Ectodermal cell (in vitro differentiated cells): ENCODE data around the gene MSI2.

Experiments used
- H3K27ac ChIP-seq: 2 replicates; pipeline ENCODE4 v1.7.0; 2013; ENCODE audit warnings: mild to moderate bottlenecking, low read depth, low read length; ENCODE audit not compliant: insufficient read depth, poor library complexity, severe bottlenecking
- H3K27me3 ChIP-seq: 2 replicates; pipeline ENCODE4 v1.7.0; 2013; ENCODE audit warnings: mild to moderate bottlenecking, low read length; ENCODE audit not compliant: insufficient read depth, control insufficient read depth, poor library complexity, severe bottlenecking
- H3K36me3 ChIP-seq: one replicate; pipeline ENCODE4 v1.7.0; 2013; ENCODE audit warnings: low read length; ENCODE audit not compliant: control insufficient read depth, insufficient read depth
- H3K4me1 ChIP-seq: one replicate; pipeline ENCODE4 v1.7.0; 2013; ENCODE audit warnings: low read length; ENCODE audit not compliant: control insufficient read depth, insufficient read depth
- H3K4me3 ChIP-seq: 2 replicates; pipeline ENCODE4 v1.7.0; 2013; ENCODE audit warnings: low read depth, low read length, control low read depth; ENCODE audit not compliant: insufficient read depth
- H3K9me3 ChIP-seq: 2 replicates; pipeline ENCODE4 v1.7.0; 2013; ENCODE audit warnings: mild to moderate bottlenecking, low read length, moderate library complexity; ENCODE audit not compliant: control insufficient read depth
- WGBS, 2 experiments: methylation state at CpG; one replicate each; pipeline ENCODE4 v1.1.7; 2013; ENCODE audit warnings: missing lambda C conversion rate in 2 of 2; 5-methylcytosine and 5-hydroxymethylcytosine counted together

MSI2 gene

DNA sequence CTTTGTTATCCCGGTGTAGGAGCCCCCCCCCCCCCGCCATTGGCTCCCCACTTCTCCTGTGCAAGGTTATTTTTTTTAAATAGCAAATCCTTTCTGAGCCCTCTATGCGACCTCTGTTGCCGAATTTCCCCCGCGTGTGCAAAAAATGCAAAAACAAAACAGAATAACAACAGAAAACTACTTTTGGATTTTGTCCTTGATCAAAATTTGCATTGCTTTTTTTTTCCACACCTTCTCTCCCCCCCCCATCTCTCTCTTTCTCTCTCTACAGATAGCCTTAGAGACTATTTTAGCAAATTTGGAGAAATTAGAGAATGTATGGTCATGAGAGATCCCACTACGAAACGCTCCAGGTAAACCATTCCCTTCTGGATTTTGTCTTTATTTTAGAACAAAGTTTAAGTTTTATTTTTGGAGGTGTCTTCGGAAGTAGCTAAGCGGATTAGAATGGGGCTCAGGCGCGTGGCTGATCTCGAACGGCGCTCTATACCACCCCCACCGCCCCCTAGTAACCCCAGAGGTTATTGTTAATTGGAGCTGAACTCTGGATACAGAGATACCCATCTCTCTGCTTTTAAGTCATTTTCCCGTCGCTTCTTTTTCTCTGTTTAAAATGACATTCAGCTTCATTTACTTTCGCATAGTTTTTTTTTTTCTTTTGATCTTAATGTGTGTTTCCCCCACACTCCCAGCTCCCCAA, 1.0 kb downstream of the MSI2 start:
- H3K36me3 ChIP-seq: peaks cover 4% of the 10 kb centered on the region
- WGBS, 2 experiments: 0% methylated on average over 17 to 19 of the region's 19 CpGs
- H3K27ac ChIP-seq: peak overlapping the region; percentile 92

DNA sequence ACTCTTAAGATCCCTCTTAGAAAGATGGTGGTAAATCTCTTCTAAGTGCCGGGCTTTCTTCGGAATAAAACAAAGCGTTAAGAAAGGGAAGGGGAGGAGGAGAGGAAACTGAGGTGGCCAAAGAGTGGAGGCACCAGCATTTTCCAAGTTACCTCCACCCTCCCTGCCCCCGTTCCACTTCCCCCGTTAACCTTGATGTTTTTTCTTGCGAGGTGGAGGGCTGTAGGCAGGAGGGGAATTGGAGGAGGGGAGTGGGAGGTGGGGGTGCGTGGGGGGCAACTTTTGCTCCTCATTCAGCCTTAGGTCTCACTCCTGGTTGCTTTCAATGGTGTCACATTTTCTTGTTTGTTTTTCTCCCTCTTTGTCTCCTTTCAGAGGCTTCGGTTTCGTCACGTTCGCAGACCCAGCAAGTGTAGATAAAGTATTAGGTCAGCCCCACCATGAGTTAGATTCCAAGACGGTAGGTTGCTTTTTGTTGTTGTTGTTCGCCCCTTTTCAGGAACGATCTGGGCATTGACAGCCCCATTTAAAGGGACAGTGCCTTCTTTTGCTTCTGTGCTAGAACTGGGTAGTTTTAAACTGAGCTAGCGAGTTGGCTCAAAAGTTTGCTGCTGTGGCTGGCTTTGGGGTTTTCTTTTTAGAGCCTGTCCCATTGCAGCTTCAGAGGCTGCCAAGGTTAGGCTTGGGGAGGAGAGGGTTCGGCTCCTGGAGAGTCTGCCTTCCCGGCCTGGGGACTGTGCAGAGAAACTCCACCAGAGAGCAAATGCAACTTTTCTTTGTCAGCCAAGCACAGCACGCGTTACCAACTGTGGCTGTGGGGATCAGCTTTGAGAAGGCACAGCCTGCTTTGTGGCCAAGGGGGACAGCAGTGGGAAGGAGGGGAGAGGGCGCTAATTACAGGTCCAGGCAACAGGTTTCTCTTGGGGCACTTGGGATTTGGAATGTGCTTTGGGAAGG, 1.9 kb downstream of the MSI2 start:
- peak overlapping the region; percentile 69 for H3K4me3 ChIP-seq
- 2% methylated on average over 18 to 20 of the region's 20 CpGs for WGBS, 2 experiments
- H3K36me3 ChIP-seq: peaks cover 9% of the 10 kb centered on the region
- H3K9me3 ChIP-seq: no peaks in the 10 kb centered on the region
- H3K4me1 ChIP-seq: peaks cover 20% of the 10 kb centered on the region
- H3K27ac ChIP-seq: peak overlapping the region; percentile 92
- peaks cover 10% of the 10 kb centered on the region for H3K27me3 ChIP-seq

More for the DNA sequence above, 1.0 kb downstream of the MSI2 start:
- H3K27me3 ChIP-seq: peaks cover 10% of the 10 kb centered on the region
- peaks cover 20% of the 10 kb centered on the region for H3K4me1 ChIP-seq
- no peaks in the 10 kb centered on the region for H3K9me3 ChIP-seq
- peak overlapping the region; percentile 69 for H3K4me3 ChIP-seq

DNA sequence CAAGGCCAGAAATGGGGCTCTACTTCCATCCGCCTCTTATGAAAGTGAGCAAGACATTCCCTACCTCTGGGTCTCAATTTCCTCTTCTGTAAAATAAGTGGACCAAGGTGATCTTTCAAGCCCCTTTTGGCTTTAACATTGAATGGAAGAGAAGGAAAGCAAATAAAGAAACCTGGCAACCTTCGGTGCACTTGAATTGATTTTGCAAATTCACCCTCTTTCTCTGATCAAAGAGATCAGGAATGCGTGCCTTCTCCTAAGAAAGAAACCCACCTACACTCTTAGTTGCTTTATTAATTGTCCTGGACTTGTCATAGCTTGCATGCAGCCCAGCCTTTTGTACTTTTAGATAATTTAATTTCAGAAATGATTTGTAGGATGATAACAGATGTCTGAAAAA, 3.0 kb downstream of the MSI2 start:
- Histone ChIP-seq H3K36me3 (peaks cover 9% of the 10 kb centered on the region), H3K27me3 (peaks cover 10% of the 10 kb centered on the region), H3K27ac (no peak overlapping the region), H3K4me3 (peak overlapping the region; percentile 69), H3K9me3 (no peaks in the 10 kb centered on the region), H3K4me1 (peaks cover 20% of the 10 kb centered on the region)
- 34 to 46% methylated on average over 2 to 3 of the region's 3 CpGs for WGBS, 2 experiments

DNA sequence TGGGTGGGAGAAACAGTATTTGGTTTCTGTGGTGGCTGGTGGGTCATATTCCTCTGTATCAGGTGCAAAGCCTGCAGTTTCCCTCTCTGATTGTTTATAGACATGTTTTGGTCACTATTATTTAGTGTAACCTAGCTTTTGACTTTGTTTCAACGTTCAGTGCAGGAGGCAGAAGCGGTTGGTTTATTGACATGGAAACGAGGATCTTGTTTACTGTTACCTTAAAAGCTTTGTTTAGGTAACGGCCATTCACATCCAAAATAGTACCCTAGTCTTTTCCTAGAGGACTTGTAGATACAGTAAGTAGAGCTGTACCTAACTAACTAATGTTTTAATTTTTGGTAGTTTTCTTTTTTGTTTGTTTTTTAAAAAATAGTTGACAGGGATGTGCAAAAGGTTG, 3.5 kb downstream of the MSI2 start:
- WGBS, 2 experiments: 8 to 16% methylated on average over 4 of the region's 4 CpGs
- Histone ChIP-seq H3K27me3 (peaks cover 10% of the 10 kb centered on the region), H3K36me3 (peaks cover 9% of the 10 kb centered on the region), H3K9me3 (no peaks in the 10 kb centered on the region), H3K27ac (no peak overlapping the region), H3K4me3 (peak overlapping the region; percentile 69), H3K4me1 (peaks cover 20% of the 10 kb centered on the region)

DNA sequence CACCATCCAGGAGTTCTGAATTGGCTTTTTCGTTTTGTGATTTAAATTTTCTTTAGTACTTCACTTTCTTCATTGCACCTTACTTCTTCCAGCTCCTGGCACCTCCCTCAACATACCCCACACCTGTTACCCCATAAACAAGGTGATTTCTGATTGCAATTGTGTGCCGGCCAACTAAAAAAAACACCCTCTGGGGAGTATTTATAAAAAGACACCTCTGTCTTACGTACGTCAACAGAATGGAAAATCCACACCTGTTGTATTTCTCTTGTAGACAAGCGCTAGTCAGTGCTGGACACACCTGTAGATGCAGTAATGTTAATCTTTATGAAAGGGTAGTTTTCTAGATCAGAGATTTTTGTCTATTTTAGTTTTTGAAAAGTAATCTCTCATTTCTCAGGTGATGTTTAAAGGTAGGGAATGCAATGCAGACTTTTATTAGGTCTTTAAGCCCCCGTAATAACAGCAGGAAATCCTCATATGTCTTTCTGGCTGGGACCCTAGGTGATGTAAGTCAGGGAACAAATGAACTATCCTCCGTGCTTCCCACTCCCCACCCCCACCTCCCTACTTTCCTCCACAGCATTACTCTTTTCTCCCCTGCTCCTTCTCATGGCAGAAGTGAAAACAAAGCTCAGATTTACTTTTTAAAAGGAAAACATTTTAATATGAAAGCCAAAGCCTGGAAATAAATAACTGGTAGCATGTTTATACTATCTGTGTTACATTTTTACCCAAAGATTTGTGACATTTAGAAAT, 4.2 kb downstream of the MSI2 start:
- Histone ChIP-seq H3K36me3 (peaks cover 12% of the 10 kb centered on the region), H3K4me3 (no peak overlapping the region), H3K27ac (no peak overlapping the region), H3K27me3 (peaks cover 3% of the 10 kb centered on the region), H3K9me3 (no peaks in the 10 kb centered on the region), H3K4me1 (peaks cover 20% of the 10 kb centered on the region)
- WGBS, 2 experiments: 69 to 72% methylated on average over 7 of the region's 7 CpGs

DNA sequence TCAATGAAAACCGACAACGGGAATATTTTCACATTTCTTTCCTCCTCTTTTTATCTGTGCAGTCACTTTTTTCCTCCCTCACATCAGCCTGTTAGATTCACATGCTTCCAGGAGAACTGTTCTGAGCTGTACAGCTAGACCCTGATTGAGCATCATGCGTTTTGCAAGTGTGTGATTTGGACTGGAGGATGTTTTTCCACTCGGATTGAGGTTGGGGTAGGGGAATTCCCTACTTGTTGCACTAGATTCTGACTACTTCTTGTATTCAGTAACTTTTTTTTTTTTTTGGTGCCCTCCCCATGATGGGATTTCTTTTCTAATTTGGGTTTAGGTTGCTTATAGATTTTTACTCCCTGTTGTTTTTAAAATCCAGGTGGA, 4.8 kb downstream of the MSI2 start:
- Histone ChIP-seq H3K4me3 (no peak overlapping the region), H3K27ac (no peak overlapping the region), H3K36me3 (peaks cover 12% of the 10 kb centered on the region), H3K27me3 (no peaks in the 10 kb centered on the region), H3K4me1 (peaks cover 20% of the 10 kb centered on the region), H3K9me3 (no peaks in the 10 kb centered on the region)
- WGBS, 2 experiments: 83 to 84% methylated on average over 4 of the region's 4 CpGs

DNA sequence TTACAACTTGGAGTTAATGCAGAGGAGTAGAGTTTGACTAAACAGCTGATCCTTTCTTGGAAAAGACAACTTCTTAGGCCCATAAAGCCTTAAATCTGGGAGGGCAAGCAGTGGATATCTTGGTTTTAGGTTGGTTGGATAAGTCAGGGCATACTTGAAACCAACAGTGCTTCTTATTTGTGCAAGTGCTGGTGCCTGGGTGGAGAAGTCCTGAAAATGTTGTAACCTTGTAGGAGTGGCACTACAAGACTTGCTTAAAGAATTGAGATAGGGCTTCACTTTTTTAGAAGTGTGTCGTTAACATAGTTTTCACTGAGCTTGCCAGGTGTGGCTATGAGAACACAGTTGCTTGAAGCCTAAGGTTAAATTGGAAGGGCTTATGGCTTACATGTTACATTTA, 6.2 kb downstream of the MSI2 start:
- Histone ChIP-seq H3K36me3 (peaks cover 23% of the 10 kb centered on the region), H3K27ac (no peak overlapping the region), H3K27me3 (no peaks in the 10 kb centered on the region), H3K4me3 (no peak overlapping the region), H3K4me1 (peaks cover 20% of the 10 kb centered on the region), H3K9me3 (no peaks in the 10 kb centered on the region)
- WGBS, 2 experiments: 94 to 98% methylated on average over 1 of the region's 1 CpG

DNA sequence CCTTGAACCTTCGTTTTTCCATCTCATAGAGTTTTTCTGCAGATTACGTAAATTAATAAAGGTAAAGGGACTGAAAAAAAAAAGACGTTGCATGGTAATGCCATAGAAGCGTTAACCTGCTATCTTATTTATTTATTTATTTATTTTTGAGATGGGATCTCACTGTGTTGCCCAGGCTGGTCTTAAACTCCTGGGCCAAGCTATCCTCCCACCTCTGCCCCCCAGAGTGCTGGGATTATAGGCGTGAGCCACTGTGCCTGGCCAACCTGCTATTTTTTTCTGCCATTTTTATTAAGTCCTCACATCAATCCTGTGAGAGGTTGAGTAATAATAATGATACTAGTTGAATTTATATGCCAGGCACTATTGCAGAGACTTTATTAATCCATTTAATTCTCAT, 7.9 kb downstream of the MSI2 start:
- H3K9me3 ChIP-seq: no peaks in the 10 kb centered on the region
- peaks cover 26% of the 10 kb centered on the region for H3K36me3 ChIP-seq
- H3K4me1 ChIP-seq: peaks cover 19% of the 10 kb centered on the region
- H3K27ac ChIP-seq: no peak overlapping the region
- WGBS, 2 experiments: 86 to 96% methylated on average over 3 to 5 of the region's 5 CpGs
- H3K4me3 ChIP-seq: no peak overlapping the region
- no peaks in the 10 kb centered on the region for H3K27me3 ChIP-seq

DNA sequence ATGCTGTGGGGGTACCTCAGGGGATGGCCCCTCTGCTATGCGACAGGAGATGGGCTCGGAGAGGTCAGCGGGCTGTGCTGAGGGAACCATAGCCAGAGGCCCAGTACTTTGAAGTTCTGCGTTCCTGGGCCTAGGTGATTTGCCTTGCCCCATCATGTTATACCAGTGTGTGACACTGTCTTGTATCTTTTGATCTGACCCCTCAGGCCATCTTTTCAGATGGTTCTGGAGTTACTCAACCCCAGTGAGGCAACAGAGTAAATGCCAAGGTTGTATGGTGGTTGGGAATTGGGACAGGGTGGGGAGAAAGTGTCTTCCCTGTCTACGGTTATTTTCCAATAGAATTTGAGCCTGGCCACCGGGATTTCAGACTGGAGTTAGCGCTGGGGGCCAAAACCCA, 8.5 kb downstream of the MSI2 start:
- Histone ChIP-seq H3K27ac (no peak overlapping the region), H3K36me3 (peaks cover 26% of the 10 kb centered on the region), H3K9me3 (no peaks in the 10 kb centered on the region), H3K27me3 (no peaks in the 10 kb centered on the region), H3K4me1 (peaks cover 19% of the 10 kb centered on the region), H3K4me3 (no peak overlapping the region)
- 96 to 98% methylated on average over 7 of the region's 7 CpGs for WGBS, 2 experiments

DNA sequence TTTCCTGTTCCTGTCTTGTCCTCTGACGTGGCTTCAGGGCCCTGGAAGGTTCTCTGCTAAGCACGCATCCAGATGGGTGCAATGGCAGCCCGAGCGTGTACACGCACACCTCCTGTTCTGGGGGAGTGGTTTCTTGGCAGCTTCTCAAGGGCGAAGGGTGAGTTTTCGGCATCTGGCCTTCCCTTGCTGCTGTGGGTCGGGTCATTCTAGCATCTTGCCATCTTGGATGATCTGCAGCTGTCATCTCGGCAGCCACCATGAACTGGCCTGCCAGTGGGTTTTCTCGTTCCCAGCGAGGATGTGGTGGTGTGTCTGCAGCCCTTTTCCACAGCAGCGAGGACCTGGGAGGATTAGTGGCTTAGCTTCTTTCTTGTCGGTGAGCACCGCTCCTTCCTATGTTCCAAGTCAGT, 10.6 kb downstream of the MSI2 start:
- Histone ChIP-seq H3K9me3 (no peaks in the 10 kb centered on the region), H3K4me3 (no peak overlapping the region), H3K36me3 (peaks cover 26% of the 10 kb centered on the region), H3K27ac (no peak overlapping the region), H3K4me1 (peaks cover 27% of the 10 kb centered on the region), H3K27me3 (no peaks in the 10 kb centered on the region)
- WGBS, 2 experiments: 93 to 94% methylated on average over 14 of the region's 14 CpGs
